Measurements from ENCODE around the gene MYT1. TPM values are rescaled to one million over a fixed set of nuclear protein-coding genes. Genes with fewer than 3 reads are reported as not detected.

MYT1 gene
- total and polyA plus RNA-seq, 9 of the 15 experiments (the other 6 are each of a cell fraction or from before 2014, with no cell fraction given) = 0.02 to 0.12 (median 0.06) TPM; not detected in 4

DNA sequence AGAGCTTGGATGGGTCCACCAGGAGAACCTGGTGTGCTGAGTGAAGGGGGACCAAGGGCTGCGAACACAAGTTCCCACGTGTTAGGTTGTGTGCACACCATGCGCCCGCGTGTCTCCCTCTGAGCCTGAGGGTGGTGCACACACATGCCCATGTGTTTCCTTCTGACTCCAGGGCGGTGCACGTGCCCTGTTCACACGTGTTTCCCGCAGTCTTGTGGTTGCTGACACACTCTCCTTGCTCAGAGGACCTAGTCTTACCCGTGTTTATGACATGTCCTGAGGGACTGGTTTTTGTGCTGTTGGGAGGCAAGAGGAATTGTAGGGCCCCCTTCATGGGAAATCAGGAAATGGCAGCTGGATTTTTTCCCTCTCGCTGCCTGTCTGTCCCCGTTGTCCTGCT lies 55.0 kb downstream of the MYT1 start:
- H3K79me2 ChIP-seq (ENCODE audit: control insufficient read depth, insufficient read depth, low read length) = no peaks in the 10 kb centered on the region
- H3K9ac ChIP-seq (ENCODE audit: insufficient read depth in 1 of 2, low read depth in 2 of 2, low read length in 2 of 2) = no peak overlapping the region
- peaks cover 54 to 70% of the 10 kb centered on the region in 2 experiments; a peak in 4 of 5 replicates for H3K4me1 ChIP-seq (replicated peaks in 1 of 2; ENCODE audit: control insufficient read depth in 2 of 2, insufficient read depth in 2 of 2, low read length in 2 of 2)
- no peaks in the 10 kb centered on the region for H3K9me3 ChIP-seq (replicated peaks; ENCODE audit: control insufficient read depth, insufficient read depth, low read depth, low read length)
- ATAC-seq (no peak), FAIRE-seq (no peak), DNase-seq (ENCODE audit: extremely low read depth in 1 of 4, low spot score in 3 of 4) (no peak)
- WGBS (ENCODE audit: insufficient coverage, low coverage, missing lambda C conversion rate) = 48% methylated on average over 12 of the region's 12 CpGs
- intact Hi-C loops (cut with micrococcal nuclease) = no loop called here
- H2AFZ ChIP-seq (ENCODE audit: low read depth, low read length) = peak overlapping the region; percentile 13; the same call in 1 of the 2 replicates
- no peak overlapping the region for H3K27ac ChIP-seq (ENCODE audit: extremely low read depth, low read depth, low read length)
- no peaks in the 10 kb centered on the region for H3K36me3 ChIP-seq (ENCODE audit: control insufficient read depth, insufficient read depth, low read length)
- peaks cover 7 to 33% of the 10 kb centered on the region in 2 experiments for H3K27me3 ChIP-seq (ENCODE audit: control insufficient read depth in 2 of 2, insufficient read depth in 2 of 2, low read length in 2 of 2)
- peaks cover 3% of the 10 kb centered on the region; the same call in 1 of the 2 replicates for H4K20me1 ChIP-seq (replicated peaks; ENCODE audit: control insufficient read depth, insufficient read depth, low read length)
- peaks cover 3% of the 10 kb centered on the region for H3K9me1 ChIP-seq (ENCODE audit: control insufficient read depth, insufficient read depth, low read length)
- H3K4me2 ChIP-seq (ENCODE audit: insufficient read depth, low read length) = no peak overlapping the region
- ChIA-PET POLR2A (interaction anchor here (0.7 kb wide), 1 partner anchor 78 kb away, joined by 3 read pairs; no protein-coding TSS in a partner anchor), CTCF (ENCODE audit: low intra/inter-chr PET ratio) (no interaction called here)
- TF ChIP-seq NFXL1 (CRISPR knock-in tag; IDR thresholded peaks at IDR 0.05) (no peak), E2F6 (IDR thresholded peaks at IDR 0.05; ENCODE audit: borderline replicate concordance in 1 of 2, extremely low read depth in 1 of 2, insufficient read depth in 1 of 2, insufficient read length in 1 of 2, low read depth in 1 of 2, low read length in 1 of 2, poor library complexity in 1 of 2, severe bottlenecking in 1 of 2) (peak in 1 of 2 experiments; percentile 21), BHLHE40 (IDR thresholded peaks at IDR 0.05; ENCODE audit: low read length) (peak; percentile 42; the same call in 1 of the 2 replicates)
- in situ Hi-C loops (cut with MboI) = no loop called here
- BruUV-seq (replicated peaks) = no TSS peak
- no peak overlapping the region for H3K4me3 ChIP-seq

DNA sequence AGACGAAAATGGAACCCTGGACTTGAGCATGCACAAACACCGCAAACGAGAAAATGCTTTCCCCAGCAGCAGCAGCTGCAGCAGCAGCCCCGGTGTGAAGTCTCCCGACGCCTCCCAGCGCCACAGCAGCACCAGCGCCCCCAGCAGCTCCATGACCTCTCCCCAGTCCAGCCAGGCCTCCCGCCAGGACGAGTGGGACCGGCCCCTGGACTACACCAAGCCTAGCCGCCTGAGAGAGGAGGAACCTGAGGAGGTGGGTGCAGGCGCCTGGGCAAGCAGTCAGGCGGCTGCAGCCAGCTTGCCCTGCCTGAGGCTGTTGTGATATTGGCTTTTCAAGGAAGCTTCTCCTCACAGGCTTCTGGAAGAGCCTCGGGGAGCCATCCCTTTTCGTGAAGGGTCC lies 55.5 kb downstream of the MYT1 start:
- BruUV-seq (replicated peaks) = no TSS peak
- no peak for ATAC-seq

More for the DNA sequence above, 55.5 kb downstream of the MYT1 start:
- Histone ChIP-seq H3K9ac (ENCODE audit: insufficient read depth in 1 of 2, low read depth in 2 of 2, low read length in 2 of 2) (peak overlapping the region in 1 of 2 experiments; percentile 55; a peak in 1 of 4 replicates), H3K4me2 (ENCODE audit: insufficient read depth, low read length) (no peak overlapping the region; the same call in 1 of the 2 replicates), H3K79me2 (ENCODE audit: control insufficient read depth, insufficient read depth, low read length) (no peaks in the 10 kb centered on the region), H4K20me1 (replicated peaks; ENCODE audit: control insufficient read depth, insufficient read depth, low read length) (no peaks in the 10 kb centered on the region), H3K27me3 (ENCODE audit: control insufficient read depth in 2 of 2, insufficient read depth in 2 of 2, low read length in 2 of 2) (peaks cover 2 to 28% of the 10 kb centered on the region in 2 experiments; a peak in 4 of 5 replicates), H3K4me3 (no peak overlapping the region), H3K36me3 (ENCODE audit: control insufficient read depth, insufficient read depth, low read length) (no peaks in the 10 kb centered on the region), H3K27ac (ENCODE audit: extremely low read depth, low read depth, low read length) (no peak overlapping the region), H2AFZ (ENCODE audit: low read depth, low read length) (no peak overlapping the region), H3K9me1 (ENCODE audit: control insufficient read depth, insufficient read depth, low read length) (peaks cover 3% of the 10 kb centered on the region), H3K9me3 (replicated peaks; ENCODE audit: control insufficient read depth, insufficient read depth, low read depth, low read length) (no peaks in the 10 kb centered on the region), H3K4me1 (replicated peaks in 1 of 2; ENCODE audit: control insufficient read depth in 2 of 2, insufficient read depth in 2 of 2, low read length in 2 of 2) (peaks cover 54 to 74% of the 10 kb centered on the region in 2 experiments; a peak in 4 of 5 replicates)
- ChIA-PET CTCF (ENCODE audit: low intra/inter-chr PET ratio) (no interaction called here), POLR2A (no interaction called here)
- FAIRE-seq (no peak), DNase-seq (ENCODE audit: extremely low read depth in 1 of 4, low spot score in 3 of 4) (peak in 1 of 4 experiments; percentile 32)
- 16% methylated on average over 15 of the region's 16 CpGs for WGBS (ENCODE audit: insufficient coverage, low coverage, missing lambda C conversion rate)
- no peak for TF ChIP-seq ZNF347 (CRISPR knock-in tag; IDR thresholded peaks at IDR 0.05; ENCODE audit: low read depth)
- no peak for TF ChIP-seq RBM39 (optimal IDR thresholded peaks at IDR 0.05; ENCODE audit: low read depth, low read length)
- no peak for TF ChIP-seq RBM34 (IDR thresholded peaks at IDR 0.05; ENCODE audit: borderline replicate concordance, insufficient read depth, low read length)
- TF ChIP-seq, protein P1, sequence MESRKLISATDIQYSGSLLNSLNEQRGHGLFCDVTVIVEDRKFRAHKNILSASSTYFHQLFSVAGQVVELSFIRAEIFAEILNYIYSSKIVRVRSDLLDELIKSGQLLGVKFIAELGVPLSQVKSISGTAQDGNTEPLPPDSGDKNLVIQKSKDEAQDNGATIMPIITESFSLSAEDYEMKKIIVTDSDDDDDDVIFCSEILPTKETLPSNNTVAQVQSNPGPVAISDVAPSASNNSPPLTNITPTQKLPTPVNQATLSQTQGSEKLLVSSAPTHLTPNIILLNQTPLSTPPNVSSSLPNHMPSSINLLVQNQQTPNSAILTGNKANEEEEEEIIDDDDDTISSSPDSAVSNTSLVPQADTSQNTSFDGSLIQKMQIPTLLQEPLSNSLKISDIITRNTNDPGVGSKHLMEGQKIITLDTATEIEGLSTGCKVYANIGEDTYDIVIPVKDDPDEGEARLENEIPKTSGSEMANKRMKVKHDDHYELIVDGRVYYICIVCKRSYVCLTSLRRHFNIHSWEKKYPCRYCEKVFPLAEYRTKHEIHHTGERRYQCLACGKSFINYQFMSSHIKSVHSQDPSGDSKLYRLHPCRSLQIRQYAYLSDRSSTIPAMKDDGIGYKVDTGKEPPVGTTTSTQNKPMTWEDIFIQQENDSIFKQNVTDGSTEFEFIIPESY (CRISPR knock-in tag; IDR thresholded peaks at IDR 0.05) = peak; percentile 79
- TF ChIP-seq ERF (CRISPR knock-in tag; IDR thresholded peaks at IDR 0.05) = no peak
- peak in 1 of 2 experiments; percentile 15 for TF ChIP-seq E2F6 (IDR thresholded peaks at IDR 0.05; ENCODE audit: borderline replicate concordance in 1 of 2, extremely low read depth in 1 of 2, insufficient read depth in 1 of 2, insufficient read length in 1 of 2, low read depth in 1 of 2, low read length in 1 of 2, poor library complexity in 1 of 2, severe bottlenecking in 1 of 2)
- TF ChIP-seq HMGN3 (IDR thresholded peaks at IDR 0.05; ENCODE audit: borderline replicate concordance, extremely low read depth, insufficient read length, low read depth, low read length) = peak; percentile 32
- no peak for TF ChIP-seq ZNF212 (CRISPR knock-in tag; IDR thresholded peaks at IDR 0.05)
- in situ Hi-C loops (cut with MboI) = no loop called here
- intact Hi-C loops (cut with micrococcal nuclease) = no loop called here
